Measurements from ENCODE around the gene PRPF6.
"Not testable (repeated sequence)": the region's sequence is repeated elsewhere in the genome, so short reads cannot be mapped to it uniquely, and the experiment has no call there.

PRPF6 gene

DNA sequence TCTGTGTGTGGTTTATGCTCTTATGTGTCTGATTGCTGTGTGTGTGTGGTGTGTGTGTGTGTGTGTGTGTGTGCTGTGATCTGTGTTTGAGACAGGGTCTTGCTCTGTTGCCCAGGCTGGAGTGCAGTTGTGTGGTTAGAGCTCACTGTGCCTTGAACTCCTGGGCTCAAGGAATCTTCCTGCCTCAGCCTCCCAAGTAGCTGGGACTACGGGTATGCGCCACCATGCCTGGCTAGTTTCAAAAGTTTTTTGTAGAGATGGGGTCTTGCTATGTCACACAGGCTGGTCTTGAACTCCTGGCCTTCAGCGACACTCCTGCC, 7.8 kb upstream of the PRPF6 start:
- no peak overlapping the region for H3K4me3 ChIP-seq (ENCODE audit: low read depth, low read length)

DNA sequence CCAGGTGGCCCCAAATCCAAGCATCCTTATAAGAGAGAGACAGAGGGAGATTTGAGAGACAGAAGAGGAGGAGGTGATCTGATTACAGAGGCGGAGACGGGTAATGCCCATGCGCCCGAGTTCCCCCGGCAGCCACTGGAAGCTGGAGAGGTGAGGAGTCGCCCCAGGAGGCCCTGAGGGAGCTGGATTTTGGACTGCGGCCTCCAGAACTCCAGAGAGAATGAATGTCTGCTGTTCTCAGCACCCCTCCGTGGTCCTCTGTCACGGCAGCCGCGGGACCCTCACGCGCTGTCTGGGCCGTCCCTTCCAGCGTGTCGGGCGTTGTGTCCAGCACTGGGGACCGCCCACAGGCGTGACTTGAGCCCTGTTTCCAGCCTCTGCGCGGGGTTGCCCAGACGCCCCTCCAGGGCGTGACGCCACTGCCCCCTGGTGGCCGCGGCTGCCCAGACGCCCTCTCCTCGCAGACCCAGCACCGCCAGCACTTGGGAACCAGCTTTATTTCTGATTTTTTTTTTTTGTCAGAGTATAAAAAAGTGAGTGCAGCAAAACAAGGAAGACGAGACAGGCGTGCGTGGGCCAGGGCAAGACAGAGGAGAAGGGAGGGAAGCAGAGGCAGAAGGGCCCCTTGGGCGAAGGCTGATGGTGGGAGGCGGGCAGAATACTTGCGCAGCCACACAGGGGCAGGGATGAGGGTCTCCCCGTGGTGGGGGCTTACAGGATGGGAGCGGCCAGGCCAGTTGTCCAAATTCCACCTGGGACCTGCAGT, 7.1 kb upstream of the PRPF6 start:
- H3K4me3 ChIP-seq (ENCODE audit: low read depth, low read length) = peak overlapping the region; percentile 37

DNA sequence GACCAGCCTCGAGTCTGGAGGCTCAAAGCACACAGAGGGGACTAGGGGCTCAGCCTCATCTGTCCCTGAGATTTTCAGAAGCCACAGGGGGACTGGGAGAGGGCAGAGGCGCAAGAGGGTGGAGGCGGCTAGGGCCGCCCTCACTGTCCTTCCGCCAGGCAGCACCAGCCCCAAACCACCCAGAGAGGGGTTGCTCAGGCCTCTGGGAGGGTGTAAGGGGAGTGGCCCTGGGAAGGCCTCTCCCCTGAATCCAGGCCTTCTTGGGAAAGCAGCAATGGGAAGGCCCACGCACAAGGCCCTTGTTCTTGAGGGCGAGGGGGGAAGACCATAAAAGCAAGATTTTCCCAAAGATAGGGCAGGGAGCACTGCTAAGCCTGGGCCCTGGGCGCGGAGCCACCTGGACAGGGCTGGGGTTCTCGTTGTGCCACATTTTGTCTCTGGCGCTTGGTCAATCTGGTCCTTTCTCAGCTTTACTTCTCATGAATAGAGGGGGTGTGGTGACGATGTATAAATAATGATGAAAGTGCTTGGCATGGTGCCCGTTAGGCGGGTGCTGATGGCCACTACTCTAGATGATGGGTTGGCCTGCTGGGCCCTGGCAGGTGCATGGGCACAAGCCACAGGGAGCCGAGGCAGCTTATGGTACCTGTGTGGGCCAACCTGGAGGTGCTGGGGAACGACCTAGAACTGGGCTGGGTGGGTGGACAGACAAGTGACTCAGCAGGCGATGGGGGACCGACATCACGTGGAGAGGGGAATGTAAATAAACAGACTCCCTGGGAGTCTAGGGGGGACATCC, 6.3 kb upstream of the PRPF6 start:
- no peak overlapping the region for H3K4me3 ChIP-seq (ENCODE audit: low read depth, low read length)

DNA sequence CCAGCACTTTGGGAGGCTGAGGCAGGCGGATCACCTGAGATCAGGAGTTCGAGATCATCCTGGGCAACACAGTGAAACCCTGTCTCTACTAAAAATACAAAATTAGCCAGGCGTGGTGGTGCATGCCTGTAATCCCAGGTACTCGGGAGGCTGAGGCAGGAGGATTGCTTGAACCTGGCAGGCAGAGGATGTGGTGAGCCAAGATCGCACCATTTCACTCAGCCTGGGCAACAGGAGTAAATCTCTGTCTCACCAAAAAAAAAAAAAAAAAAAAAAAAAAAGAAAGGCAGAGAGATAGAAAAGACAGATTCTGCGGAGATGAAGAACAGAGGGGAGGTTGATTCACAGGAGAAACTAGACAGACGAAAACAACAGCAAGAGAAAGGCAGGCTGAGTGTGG, 4.4 kb upstream of the PRPF6 start:
- not testable (repeated sequence) for H3K4me3 ChIP-seq (ENCODE audit: low read depth, low read length)

DNA sequence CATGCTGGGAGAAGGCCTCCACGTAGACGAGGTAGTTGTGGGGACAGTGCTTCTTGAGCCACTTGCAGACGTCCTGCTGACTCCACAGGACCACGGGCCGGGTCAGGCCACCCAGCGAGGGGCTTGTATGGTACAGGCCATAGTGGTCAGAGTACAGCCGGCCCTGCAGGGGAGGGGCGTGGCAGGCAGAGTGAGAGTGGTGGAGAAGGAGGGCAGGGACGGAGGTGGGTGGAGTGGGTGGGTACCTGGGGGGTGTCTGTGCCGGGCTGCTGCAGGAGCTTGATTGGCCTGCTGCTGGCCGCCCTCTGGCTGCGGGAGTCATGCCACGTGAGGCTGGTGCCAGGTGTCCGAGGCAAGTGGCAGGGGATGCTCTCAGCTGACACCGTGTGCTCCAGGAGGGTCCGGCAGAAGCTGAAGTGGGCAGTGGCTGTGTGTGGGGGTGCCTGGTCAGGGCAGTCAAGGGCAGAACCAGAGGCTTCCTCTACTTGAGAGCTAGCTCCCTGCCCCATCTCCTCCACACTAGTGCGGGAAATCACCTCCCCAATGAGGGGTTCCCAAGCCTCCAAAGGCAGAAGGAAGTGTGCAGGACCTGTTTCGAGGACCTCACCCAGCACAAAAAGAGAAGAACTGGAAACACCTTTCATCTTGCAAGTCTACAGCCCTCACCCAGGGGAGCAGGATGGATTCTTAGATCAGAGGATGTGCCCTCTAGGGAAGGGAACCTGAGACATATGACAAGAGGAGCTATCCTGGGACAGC, 3.8 kb upstream of the PRPF6 start:
- no peak overlapping the region for H3K4me3 ChIP-seq (ENCODE audit: low read depth, low read length)

DNA sequence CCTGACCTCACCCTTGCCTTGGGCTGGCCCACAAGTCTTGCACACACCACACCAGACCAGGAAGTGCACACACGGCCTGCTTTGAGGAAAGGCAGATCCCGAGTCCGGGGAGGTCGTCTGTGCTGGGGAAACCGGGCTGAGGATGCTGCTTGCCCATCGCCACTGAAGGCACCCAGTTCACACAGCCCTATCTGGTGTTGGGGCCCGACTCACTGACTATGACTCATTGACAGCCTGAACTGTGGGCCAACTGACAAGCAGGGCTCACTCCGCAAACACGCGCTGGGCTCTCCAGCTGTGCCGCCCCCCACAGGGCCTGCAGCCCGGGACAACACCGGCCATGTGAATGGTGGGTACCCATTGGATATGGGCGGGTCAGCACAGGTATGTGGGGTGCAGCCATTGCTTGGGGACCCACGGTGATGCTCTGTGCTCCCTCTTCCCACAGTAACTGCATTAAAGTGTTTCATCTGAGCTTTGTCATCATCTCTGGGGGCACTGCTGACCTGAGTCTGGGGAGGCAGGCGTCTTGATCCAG, 3.1 kb upstream of the PRPF6 start:
- H3K4me3 ChIP-seq (ENCODE audit: low read depth, low read length) = no peak overlapping the region

DNA sequence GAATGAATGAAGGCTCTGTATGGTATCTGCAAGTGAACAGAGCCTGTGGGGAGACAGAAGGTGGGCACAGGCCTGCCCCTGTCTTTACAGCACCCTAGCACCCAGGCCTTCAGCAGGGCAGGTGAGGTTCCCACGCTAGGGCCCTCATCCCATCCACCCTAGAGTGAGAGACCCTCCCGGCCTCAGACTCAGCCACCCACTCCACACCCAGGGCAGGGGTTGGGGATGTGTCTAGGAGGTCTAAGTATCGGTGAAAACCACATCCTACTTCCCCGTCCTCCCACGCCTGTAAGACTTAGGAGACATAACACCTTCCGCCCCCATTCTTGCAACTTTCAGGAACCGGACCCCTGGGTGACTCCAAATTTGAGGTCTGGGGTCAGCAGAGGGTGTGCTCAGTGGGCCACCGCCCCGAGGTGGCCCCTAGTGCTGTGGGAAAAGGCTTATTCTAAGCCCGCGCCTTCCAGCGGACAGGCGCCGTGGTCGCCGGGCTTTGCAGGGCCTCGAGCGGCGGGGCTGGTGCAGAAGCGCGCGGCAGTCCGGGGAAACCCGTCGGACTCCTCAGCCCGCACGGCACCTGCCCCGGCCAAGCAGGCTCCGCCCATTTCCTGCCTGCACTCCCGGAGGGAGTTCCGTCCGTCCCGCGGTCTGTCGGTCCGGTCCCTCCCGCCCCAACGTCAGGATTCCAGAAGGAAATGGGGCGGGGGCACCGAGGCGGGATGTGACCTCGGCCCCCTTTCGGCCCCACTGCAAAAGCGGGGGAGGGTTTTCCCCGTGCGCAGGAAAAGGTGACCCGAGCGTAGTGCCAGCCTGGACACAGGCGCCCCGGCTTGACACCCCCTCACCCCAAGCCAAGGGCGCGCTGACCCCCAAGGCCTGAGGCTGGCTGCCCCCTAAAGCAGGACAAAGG, 2.4 kb upstream of the PRPF6 start:
- H3K4me3 ChIP-seq (ENCODE audit: low read depth, low read length) = peak overlapping the region; percentile 74

DNA sequence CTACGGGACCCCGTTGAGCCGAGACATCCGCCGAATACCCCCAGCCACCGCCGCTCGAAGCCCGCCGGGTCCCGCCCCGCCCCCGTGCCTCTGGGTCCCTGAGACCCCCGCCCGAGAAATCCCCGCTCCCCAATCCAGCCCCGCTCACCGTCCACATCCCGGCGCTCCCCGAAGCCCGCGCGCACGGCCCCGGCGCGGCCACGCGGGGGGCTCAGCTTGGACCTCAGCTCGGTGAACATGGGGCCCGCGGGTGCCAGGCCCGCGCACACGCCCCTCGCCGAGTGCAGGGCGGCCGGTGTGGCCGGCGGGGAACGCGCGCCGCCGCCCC, 1.7 kb upstream of the PRPF6 start:
- peak overlapping the region; percentile 74 for H3K4me3 ChIP-seq (ENCODE audit: low read depth, low read length)

DNA sequence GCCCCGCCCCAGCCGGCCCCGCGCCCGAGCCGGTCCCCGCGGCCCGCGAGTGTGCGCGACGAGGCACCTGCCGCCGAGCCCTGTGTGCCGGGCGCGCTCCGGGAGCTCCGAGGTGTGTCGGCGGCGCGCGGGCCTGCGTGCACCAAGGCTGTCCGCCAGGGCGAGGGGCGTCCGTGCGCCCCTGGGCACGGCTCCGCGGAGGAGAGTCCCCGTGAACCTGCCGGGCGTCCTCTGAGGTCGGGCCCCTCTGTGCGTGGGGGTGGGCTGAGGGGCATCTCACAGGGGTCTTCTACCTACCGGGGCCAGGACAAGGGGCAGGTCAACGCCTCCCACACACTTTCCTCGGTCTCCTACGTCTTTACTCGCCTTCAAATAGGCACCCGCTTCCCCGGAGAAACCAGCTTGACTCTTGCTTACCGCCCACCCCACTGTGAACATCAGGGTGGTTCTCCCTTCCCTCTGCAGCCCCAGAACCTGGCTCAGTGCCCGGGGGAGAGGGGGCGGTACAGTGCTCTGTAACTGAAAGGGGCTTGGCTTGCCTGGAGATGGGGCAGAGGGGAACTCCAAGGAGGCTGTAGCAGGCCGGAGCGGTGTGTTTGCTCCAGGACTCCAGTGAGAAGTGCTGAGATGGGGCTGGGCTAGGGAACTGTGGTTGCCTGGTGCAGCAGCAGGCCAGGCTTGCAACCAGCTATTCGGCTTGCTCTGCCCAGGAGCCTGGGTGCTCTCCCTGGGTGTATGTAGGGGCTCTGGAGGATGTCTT, 1.2 kb upstream of the PRPF6 start, which contains the start of gene SAMD10:
SAMD10 (minus strand) TSS at position 86 of the 760 bp plus-strand sequence. CDS start 175 bp downstream, outside the sequence.
- peak within 1 kb of the TSS; percentile 74 for H3K4me3 ChIP-seq (ENCODE audit: low read depth, low read length)

DNA sequence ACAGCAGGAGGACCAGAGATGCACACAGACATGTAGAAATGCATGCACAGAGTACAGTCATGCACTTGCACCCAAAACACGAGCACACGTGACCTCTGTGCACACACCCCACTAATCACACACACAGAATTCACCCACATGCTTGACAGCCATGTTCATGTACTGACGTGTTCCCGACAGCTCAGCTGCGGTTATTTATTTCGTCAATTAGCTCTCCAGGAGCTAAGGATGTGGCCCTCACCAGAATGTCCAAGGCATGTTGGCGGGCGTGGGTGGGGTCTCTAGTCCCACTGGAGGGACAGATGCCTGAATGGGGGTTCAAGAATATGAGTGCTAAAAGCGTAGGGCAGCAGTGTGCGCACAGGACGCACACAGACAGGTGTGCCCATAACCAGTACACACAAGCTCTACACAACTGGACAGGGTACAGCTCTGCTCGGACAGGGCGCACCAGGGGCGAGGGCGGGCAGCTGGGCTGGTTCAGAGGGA, 571 bp upstream of the PRPF6 start:
- no peak overlapping the region for H3K4me3 ChIP-seq (ENCODE audit: low read depth, low read length)

DNA sequence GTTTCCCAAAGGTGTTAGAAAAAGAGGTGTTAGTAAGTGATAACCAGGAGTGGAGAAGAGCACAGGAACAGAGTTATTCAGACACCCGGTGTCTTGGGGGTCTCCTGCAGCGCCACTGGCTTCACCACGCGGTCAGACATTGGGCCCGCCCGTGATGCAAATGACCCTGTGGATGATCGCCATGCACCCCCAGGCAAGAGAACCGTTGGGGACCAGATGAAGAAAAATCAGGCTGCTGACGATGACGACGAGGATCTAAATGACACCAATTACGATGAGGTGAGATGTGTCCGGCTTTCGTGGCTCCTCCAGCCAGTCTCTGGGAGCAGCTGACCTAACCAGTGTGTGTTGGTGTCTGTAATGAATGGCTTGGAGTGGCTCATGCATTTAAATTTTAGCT, 2.0 kb downstream of the PRPF6 start:
- no peak overlapping the region for H3K4me3 ChIP-seq (ENCODE audit: low read depth, low read length)

DNA sequence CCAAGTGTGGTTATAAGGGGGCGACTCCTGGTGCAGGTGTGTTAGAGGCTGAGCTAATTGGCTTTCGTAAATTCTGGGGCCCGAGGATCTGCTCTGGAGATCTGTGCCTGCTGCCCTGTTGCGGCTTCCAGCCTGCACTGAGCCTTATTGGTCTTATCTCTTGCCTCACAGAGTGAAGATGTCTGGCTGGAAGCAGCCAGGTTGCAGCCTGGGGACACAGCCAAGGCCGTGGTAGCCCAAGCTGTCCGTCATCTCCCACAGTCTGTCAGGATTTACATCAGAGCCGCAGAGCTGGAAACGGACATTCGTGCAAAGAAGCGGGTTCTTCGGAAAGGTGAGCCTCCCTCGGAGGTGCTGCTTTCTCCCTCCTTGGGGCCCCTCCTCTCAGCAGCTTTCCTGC, 20.0 kb downstream of the PRPF6 start:
- H3K4me3 ChIP-seq (ENCODE audit: low read depth, low read length) = no peak overlapping the region

DNA sequence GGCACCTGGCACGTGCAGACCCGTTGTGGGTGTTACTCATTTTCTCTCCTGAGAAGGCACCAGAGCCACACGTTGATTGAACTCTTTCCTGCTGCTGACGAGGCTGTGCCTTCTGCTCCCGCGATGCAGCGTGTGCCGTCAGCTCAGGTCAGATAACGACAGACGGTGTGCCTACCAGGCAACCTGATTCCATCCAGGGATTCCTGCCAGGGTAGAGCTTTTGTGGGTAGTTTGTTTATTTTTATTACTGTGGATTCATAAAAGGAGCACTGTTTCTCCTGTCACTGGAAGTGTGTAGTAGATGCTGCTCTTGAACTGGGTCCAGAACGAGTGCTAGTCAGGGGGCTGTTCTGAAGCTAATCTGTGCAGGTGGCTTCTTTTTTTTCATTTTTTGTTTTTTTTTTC, 20.7 kb downstream of the PRPF6 start:
- H3K4me3 ChIP-seq (ENCODE audit: low read depth, low read length) = no peak overlapping the region

DNA sequence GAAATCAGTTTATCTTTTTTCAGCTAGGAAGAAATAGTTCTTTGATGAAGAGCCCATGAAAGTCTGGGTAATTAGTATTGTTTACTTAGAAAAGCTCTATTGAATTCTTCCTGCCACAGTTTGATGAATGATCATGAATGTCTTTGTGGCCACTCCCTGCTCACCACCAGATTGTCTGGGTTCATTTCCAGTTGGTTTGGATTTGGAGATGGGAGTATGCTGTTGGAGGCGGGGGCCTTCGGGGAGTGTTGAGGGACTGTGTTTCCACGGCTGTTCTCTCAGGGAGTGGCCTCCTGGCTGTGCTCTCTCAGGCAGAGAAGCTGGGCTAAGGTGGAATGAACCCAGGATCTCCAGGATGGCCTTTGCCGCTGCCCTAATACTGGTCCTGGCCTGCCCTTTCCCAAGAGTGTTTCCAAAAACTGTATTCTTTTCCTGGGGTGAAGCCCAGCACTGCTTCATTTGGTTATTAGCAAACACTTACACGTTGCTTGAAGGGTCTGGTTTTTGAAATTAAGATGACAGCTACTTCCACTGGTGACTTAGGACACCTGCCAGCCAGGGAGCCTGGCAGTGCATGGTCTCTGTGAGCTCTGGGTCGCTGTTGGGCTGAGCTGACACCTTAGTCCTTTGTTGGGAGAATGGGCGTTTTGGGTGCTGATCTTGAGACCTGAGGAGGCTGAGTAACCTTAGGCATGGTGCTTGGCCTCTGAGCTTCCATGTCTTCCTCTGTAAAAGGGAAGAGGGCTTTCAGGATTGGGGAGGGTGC, 23.2 kb downstream of the PRPF6 start:
- no peak overlapping the region for H3K4me3 ChIP-seq (ENCODE audit: low read depth, low read length)

DNA sequence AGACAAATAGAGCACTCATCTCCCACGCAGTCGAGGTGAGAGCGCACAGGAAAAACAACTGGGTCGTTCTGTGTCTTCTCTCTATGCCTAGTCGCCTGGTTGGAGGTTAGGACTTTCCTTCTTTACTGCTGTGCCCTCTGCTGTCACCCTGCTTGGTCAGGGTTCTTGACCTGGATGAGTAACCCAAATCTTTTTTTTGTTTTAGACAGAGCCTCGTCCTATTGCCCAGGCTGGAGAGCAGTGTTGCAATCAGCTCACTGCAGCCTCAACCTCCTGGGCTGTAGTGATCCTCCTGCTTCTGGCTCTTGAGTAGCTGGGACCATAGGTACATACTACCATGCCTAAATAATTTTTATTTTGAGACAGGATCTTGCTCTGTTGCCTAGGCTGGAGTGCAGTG, 24.5 kb downstream of the PRPF6 start:
- no peak overlapping the region for H3K4me3 ChIP-seq (ENCODE audit: low read depth, low read length)

DNA sequence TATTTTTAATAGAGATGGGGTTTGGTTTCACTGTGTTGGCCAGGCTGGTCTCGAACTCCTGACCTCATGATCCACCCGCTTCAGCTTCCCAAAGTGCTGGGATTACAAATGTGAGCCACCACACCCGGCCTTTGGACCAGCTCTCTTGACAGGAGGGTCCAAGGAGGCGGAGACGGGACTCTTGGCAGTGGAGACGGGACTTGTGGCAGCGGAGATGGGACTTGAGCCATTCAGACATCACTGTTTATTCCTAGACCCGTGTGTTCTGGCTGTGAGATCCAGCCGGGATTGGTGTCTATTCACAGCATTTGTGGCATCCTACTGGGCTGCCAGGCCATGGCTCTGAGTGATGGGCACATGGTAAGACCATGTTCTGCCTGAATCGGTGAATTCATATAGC, 25.6 kb downstream of the PRPF6 start:
- no peak overlapping the region for H3K4me3 ChIP-seq (ENCODE audit: low read depth, low read length)

DNA sequence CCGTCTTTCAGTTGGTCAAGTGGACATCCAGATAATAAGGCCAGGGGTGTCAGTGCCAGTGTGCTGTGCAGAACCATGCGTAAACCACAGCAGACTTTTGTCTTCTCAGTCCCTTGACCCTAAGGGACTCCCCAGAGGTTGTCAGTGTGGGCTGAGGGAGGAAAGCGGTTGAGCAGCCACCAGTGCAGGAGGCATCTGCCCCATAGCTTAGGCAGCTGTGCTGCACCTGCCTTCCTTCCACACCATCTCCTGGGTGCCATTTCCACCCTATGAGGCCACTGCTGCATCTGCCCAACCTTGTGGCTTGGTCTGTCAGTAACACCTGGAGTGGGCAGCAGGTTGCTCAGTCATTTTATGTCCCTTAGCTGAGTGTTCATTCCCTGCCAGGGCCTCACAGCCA, 26.0 kb downstream of the PRPF6 start:
- H3K4me3 ChIP-seq (ENCODE audit: low read depth, low read length) = no peak overlapping the region

DNA sequence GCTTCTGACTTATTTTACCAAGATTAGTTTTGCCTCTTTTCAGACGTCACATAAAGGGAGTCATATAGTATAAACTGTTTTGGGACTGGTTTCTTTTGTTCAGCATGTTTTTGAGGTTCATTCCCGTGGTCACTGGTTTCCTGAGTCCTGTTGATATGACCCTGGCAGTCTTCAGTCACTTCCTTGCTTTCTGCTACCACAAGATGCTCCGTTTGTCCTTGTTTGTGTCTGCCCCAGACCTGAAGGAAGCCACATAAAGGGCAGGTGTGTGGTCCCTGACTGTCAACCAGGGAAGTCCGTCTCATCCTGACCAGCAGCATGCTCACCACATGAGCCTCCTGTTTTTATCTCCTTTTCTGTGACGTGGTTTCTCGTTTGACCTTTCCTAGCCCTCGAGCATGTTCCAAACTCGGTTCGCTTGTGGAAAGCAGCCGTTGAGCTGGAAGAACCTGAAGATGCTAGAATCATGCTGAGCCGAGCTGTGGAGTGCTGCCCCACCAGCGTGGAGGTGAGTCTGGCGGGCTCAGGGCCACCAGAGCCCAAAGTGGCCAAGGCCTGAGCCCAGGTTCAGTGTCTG, 29.0 kb downstream of the PRPF6 start:
- H3K4me3 ChIP-seq (ENCODE audit: low read depth, low read length) = no peak overlapping the region

Data from iPS-11a (cell line).